NB4 (cell line): ENCODE results near the gene PXT1.

Source experiments
- DNase-seq: peaks from one replicate; pipeline ENCODE4 v3.0.0; 2010; ENCODE audit warnings: low read depth
- H3K4me3 ChIP-seq: one replicate; pipeline ENCODE4 v1.5.1; 2011; ENCODE audit warnings: mild to moderate bottlenecking, low read depth, low read length, moderate library complexity
- MYC ChIP-seq: IDR thresholded peaks from 2 replicates; pipeline ENCODE4 v1.6.1; 2011; ENCODE audit warnings: low read depth, low read length
- POLR2A ChIP-seq: IDR thresholded peaks from 2 replicates; pipeline ENCODE4 v1.6.1; 2011; ENCODE audit warnings: mild to moderate bottlenecking; ENCODE audit not compliant: insufficient read length; ENCODE audit errors: extremely low read depth
- TF ChIP-seq, protein P1 (sequence below): IDR thresholded peaks from one replicate; pipeline ENCODE4 v1.5.1; 2012; ENCODE audit warnings: low read depth, low read length
- TF ChIP-seq, protein P2 (sequence below): IDR thresholded peaks from 2 replicates; pipeline ENCODE4 v1.6.1; 2011; ENCODE audit warnings: low read depth, low read length

The PXT1 gene

DNA sequence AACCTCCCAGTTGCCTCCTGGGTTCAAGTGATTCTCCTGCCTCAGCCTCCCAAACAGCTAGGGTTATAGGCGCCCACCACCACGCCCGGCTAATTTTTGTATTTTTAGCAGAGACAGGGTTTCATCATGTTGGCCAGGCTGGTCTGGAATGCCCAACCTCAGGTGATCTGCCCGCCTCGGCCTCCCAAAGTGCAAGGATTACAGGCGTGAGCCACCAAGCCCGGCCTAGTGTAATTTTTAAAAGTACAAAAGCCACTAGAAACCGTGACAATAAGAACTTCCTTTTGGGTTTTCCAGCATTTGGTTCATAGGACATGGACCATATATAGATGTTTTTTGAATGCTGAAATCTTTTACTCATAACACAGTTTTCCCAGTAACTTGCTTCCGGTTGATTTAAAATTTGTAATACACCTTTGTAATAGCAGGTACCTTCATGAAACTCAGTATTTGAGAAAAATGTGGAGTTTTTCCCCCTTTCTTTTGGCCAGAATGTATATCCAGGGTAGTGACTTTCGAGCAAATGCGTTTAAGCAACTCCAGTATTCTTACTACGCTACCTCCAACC is 467 bp downstream of the PXT1 start:
- no peak for TF ChIP-seq POLR2A
- TF ChIP-seq, protein P1, sequence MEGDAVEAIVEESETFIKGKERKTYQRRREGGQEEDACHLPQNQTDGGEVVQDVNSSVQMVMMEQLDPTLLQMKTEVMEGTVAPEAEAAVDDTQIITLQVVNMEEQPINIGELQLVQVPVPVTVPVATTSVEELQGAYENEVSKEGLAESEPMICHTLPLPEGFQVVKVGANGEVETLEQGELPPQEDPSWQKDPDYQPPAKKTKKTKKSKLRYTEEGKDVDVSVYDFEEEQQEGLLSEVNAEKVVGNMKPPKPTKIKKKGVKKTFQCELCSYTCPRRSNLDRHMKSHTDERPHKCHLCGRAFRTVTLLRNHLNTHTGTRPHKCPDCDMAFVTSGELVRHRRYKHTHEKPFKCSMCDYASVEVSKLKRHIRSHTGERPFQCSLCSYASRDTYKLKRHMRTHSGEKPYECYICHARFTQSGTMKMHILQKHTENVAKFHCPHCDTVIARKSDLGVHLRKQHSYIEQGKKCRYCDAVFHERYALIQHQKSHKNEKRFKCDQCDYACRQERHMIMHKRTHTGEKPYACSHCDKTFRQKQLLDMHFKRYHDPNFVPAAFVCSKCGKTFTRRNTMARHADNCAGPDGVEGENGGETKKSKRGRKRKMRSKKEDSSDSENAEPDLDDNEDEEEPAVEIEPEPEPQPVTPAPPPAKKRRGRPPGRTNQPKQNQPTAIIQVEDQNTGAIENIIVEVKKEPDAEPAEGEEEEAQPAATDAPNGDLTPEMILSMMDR: no peak
- TF ChIP-seq, protein P2, sequence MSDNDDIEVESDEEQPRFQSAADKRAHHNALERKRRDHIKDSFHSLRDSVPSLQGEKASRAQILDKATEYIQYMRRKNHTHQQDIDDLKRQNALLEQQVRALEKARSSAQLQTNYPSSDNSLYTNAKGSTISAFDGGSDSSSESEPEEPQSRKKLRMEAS: no peak
- TF ChIP-seq MYC: no peak
- peak overlapping the region; percentile 92 for H3K4me3 ChIP-seq
- DNase-seq: no peak

DNA sequence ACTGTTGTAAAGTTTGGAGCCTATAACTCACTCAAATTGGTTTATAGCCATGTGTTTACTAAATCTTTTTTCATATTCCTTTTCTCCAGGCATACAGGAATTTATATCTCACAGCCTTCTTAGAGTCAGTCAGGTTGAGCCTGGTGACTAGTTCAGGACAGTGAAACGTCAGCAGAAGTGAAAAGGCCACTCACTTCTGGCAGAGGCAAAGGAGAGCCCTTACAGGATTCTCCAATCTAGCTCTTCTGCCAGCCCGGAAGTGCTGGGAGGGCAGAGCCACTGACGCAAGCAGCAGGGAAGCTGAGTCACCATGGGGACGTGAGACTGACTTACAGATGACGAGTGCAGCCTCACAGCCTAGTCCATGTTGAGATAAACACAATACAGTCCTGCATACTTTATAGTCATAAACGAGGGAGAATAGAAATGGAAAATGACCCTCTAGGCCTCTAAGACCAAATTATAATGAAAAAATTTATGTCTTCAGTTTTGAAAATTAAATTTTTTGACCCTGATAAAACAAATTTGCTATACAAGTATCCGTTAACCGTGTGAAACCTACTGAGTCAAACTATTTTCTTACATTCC is 1.3 kb downstream of the PXT1 start:
- TF ChIP-seq POLR2A: peak; percentile 63
- TF ChIP-seq MYC: no peak
- TF ChIP-seq, protein P1: no peak
- TF ChIP-seq, protein P2: no peak
- peak; percentile 98 for DNase-seq
- H3K4me3 ChIP-seq: peak overlapping the region; percentile 92

DNA sequence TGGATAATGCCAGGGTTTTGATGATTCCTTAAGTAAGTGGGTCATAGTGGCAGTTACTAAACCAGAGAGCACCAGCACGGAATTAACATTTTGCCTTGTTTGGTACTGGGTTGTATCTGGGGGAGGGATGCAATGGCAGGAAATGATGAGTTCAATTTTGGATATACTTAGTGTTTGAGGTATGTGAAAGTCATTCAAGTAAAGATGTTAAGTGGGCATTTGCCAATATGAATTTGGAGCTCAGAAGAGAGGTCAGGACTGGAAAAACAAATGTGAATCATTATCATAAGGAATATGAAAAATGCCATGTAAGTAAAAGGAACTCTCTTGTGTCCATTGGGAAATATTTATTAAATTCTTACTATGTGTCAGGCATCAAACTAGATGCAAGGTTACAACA is 6.2 kb downstream of the PXT1 start:
- no peak for DNase-seq
- TF ChIP-seq MYC: no peak
- TF ChIP-seq POLR2A: no peak
- TF ChIP-seq, protein P1: no peak
- TF ChIP-seq, protein P2: no peak
- no peak overlapping the region for H3K4me3 ChIP-seq

DNA sequence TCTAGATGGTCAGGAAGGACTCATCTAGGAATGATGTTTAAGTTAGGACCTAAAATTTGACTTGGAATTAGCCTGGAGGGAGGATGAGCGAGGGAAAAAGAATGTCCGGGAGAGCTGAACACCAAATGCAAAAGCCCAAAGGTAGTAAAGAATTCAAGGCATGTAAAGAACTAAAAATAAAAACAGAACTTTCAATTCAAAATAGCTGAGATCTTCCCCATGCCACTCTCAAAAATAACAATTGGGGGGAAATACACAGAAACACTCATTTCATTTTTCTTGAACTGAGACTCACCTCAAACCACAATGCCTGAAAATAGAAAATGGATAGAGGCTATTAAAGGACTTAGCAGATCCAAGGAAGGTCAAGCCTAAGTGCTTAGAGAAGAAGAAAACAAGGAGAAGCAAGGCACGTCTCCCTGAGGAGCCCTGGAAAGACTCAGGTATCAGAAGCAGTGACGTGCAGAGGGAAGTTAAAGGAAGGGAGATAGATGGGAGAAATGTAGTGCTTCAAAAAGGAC is 10.4 kb downstream of the PXT1 start:
- no peak overlapping the region for H3K4me3 ChIP-seq
- TF ChIP-seq POLR2A (no peak), MYC (no peak)
- TF ChIP-seq, protein P2: no peak
- TF ChIP-seq, protein P1: no peak
- DNase-seq: no peak

DNA sequence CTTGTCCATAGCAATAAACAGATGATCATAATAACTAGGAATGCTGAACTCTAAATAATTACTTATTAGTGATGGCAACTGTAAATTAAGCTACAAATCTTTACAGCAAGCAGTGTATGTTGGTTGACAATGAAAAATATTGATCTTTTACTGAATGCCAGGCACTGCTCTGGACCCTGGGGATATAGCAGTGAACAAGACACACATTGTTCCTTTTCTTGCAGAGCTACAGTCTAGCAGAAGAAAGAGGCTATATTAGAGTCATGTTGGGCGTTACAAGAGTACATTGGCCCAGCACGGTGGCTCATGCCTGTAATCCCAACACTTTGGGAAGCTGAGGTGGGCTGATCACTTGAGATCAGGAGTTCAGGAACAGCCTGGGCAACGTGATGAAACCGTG is 11.5 kb downstream of the PXT1 start:
- TF ChIP-seq MYC: no peak
- TF ChIP-seq, protein P2: no peak
- TF ChIP-seq, protein P1: no peak
- no peak for TF ChIP-seq POLR2A
- DNase-seq: no peak
- H3K4me3 ChIP-seq: no peak overlapping the region

DNA sequence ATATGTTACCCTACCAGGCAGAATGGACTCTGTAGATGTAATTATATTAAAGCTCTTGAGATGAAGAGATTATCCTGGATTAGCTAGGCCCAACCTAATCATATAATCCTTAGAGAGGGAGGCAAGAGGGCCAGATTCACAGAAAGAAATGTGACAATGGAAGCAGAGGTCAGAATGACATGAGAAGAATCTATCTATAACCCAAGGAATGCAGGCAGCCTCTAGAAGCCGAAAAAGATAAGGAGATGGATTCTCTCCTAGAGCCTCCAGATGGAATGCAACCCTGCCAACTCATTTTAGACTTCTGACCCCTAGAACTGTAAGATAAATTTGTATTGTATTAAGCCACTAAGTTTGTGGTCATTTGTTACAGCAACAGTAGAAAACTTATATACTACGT is 12.3 kb downstream of the PXT1 start:
- no peak overlapping the region for H3K4me3 ChIP-seq
- no peak for DNase-seq
- TF ChIP-seq POLR2A: no peak
- TF ChIP-seq, protein P2: no peak
- no peak for TF ChIP-seq MYC
- TF ChIP-seq, protein P1: no peak
